HG02642 (cell line): ENCODE results near the gene PTH2.
"Not testable (repeated sequence)": the region's sequence is repeated elsewhere in the genome, so short reads cannot be mapped to it uniquely, and the experiment has no call there.

ENCODE experiments used
- ATAC-seq: cut with Tn5 transposase; IDR thresholded peaks from one replicate; pipeline ENCODE4 v1.9.1; 2021; ENCODE audit warnings: mild to moderate bottlenecking; ENCODE audit not compliant: unreplicated experiment, poor library complexity

PTH2 gene

DNA sequence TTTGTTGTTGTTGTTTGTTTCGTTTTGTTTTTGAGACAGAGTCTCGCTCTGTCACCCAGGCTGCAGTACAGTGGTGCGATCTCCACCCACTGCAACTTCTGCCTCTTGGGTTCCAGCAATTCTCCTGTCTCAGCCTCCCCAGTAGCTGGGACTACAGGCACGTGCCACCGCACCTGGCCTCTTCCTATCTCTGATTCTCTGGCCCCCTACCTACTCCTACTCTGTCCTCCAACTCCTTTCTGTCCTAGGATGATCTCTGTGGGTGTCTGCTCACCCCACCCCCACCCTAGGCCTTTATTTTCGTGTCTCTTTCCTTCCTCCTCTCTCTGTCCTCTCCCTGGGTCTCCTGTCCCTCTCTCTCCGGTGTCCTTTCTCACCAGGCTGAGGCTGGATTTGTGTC, 27.2 kb upstream of the PTH2 start:
- ATAC-seq = no peak

DNA sequence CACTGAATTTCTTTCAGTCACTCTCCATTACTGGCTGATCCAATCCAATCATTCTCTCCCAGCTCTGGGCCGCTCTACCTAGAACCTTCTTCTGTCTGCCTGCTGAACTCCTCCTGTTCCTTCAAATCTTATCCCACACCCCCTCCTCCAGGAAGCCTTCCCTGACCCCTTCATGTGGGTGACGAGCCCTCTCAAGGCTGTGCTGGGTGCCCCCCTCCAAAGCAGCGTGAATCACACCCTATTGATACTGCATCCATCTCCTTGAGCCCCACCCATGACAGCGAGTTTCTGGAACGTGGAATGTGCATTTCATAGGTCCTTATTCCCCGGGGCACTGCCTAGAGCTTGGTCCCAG, 25.2 kb upstream of the PTH2 start:
- ATAC-seq = no peak

DNA sequence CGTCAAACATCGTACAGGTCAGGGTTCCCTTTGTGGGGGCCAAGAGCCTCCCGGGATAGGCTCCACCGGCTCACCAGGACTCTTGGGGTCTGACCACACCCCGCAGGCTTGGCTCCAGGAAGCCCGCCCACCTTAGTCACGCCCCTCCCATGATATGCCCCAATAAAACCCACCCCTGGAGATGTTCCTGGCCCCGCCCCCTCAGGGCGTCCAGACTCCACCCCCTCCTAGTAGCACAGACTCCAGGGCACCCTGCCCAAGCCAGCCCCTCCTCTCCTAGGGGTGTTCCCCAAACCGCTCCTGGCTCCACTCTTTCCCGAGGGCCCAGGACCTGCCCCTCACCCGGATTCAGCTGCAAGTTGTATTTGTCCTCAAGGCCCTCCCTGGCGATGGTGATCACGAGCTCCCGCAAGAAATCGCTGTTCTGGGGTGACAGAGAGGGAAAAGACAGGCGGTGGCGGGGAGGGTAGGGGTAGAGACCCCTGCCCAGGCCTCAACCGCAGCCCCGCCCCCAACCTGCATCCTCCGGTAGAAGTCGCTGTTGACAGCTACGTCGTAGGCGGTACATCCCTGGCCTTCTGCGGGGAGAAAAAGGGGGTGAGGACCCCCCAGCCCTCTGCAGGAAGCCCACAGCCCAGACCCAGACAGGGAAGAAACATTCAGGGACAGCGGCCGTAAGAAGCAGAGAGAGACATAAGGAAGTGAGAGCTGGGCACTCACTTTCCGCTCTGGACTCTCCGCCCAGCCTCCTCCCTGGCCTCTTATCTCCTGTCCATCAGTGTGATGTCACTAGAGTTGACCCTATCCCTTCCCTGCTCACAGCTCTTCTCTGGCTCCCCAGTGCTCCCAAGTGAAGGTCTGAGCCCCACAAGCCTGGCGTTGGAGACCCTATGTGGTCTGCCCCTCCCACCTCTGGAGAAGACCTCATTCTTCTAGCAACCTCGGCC, 24.5 kb upstream of the PTH2 start:
- ATAC-seq = no peak

DNA sequence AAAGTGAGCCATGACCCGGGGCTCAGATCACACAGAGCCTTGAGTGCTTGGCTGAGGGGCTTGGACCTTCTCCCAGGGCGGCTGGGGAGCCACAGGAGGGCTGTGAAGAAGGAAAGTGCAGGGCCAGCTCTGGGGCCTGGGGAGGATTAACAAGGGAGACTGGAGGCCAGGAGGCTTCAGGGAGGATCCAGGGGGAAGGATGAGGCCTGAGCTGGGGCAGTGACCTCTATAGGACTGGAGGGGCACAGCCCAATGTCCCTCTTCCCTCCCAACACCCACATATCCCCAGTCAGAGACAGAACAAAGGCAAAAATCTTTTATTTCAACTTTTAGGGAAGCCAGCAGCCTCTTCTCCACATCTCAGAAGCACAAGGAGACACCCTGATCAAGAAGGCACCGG, 22.8 kb upstream of the PTH2 start:
- no peak for ATAC-seq

DNA sequence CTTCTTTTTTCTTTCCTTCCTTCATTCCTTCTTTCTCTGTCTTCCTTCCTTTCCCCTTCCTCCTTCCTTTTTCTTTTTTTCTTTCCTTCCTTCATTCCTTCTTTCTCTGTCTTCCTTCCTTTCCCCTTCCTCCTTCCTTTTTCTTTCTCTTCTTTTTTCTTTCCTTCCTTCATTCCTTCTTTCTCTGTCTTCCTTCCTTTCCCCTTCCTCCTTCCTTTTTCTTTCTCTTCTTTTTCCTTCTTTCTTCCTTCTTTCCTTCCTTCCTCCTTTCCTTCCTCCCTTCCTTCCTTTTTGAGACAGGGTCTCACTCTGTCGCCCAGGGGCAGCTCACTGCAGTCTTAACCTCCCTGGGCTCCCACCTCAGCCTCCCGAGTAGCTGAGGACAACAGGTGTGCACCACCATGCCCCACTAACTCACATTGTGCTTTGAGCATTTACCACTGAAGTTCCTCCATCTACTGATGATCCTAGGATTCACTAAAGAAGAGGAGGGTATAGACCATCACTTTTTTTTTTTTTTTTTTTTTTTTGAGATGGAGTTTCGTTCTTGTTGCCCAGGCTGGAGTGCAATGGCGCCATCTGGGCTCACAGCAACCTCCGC, 21.0 kb upstream of the PTH2 start:
- not testable (repeated sequence) for ATAC-seq

- ATAC-seq = peak; percentile 79
Measured at GRCh38 chr19:49443366-49444099, 20.3 kb upstream of the PTH2 start.

DNA sequence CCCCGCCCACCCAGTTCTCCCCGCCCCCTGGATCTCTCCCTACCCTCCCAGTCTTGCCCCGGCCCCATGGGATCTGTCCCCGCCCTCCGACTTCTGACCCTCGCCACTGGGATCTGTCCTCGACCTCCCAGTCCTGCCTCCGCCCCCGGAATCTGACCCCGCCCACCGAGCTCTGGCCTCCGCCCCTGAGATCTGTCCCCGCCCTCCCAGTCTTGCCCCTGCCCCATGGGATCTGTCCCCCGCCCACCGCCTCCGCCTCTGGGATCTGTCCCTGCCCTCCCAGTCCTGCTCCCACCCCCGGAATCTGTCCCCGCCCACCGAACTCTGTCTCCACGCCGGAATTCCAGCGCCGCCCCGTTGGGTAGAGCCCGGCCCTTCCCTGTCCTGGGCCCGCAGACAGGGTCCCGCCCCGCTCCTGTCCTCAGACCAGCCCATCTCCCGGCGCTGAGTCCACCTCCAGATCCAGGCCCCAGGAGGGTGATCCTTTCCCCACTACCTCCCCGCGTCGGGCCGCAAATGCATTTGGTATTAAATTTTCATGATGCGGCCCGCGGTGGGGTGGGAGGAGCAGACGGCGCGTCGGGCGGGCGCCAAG, 19.6 kb upstream of the PTH2 start:
- peak; percentile 20 for ATAC-seq

- ATAC-seq = no peak
Measured at GRCh38 chr19:49442354-49442753, 19.1 kb upstream of the PTH2 start.

DNA sequence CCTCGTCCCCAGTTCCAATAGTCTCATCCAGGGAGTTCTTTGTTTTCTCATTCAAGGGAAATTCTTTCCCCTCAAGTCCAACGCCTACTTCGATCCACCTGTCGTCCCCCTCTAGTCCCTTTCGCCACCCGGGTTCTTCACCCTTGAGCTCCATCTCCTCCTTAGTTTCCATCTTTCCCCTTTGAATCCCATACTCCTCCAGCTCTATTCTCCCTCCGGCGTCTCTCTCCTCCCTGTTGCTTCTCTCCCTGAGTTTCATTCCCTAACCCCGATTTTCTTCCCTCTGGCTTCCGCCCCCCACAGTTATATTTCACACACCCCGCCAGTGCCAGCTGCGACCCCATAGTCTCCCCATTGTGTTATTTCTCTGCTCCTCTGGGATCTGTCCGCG, 18.7 kb upstream of the PTH2 start:
- no peak for ATAC-seq

DNA sequence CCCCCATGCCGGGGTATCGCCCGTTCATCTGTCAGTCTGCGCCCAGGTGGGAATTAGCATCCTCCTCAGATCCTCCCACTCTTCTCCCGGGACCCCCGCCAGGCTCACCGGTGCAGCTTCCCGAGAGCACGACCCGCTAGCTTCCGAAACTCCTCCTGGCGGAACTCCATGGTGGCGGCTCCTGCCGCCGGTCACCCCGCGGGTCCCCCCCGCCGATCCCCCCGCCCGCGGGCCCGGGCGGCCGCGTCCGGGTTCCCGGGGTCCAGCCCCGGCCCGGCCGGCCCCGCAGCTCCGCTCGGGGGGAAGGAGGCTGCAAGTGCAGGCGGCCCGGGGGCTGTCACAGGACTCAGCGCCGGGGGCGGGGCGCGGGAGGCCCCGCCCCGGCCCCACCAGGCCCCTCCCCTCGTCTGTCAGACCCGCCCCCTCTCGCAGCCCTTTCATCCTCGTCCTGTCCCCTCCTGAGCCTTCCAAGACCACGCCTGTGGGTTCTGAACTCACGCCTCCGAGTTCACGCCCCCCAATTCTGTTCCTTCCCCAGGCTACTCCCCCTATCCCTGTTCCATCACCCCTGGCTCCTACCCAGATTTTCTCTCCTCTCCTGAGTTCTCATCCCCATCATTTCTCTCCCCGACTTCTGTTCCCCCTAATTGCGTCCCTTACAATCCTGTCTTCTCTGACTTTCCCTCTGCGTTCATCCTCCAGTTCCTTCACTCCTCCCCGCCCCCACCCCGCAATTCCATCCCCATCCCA, 18.1 kb upstream of the PTH2 start, which contains the start of gene SLC17A7:
SLC17A7 (minus strand) TSS at position 318 of the 750 bp plus-strand sequence; CDS start at position 170, 148 bp downstream.
- ATAC-seq = no peak

DNA sequence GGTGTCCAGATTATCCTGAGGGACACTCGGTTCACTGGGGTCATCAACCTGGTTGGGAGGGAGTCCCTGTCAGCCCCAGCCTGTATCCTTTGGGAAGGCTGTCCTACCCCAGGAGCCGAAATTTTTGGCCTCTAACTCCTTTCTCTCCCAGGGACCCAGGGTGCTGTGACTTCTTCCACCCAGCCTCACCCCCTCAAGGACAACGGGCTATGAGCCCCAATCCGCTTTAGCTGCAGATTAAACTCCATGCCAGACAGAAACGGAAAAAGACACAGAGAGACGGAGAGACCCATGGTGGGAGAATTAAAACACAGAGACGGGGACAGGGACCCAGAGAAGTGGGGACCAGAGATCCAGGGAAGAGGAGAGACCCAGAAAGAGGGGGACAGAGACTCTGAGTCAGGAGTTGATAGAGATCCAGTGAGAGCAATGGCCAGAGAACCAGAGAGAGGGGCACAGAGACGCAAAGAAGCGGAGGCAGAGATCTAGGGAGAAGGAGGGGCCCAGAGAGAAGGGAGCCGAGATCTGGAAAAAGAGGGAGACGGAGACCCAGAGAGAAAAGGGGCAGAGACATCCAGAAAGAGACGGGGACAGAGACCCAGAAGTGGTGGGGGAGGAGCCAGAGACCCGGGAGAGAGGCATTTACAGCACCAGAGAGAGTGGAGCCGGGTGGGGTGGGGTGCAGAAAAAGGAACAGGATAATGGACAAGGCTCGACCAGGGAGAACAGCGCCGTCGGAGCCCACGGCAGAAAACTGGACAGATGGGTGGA, 17.4 kb upstream of the PTH2 start:
- no peak for ATAC-seq

DNA sequence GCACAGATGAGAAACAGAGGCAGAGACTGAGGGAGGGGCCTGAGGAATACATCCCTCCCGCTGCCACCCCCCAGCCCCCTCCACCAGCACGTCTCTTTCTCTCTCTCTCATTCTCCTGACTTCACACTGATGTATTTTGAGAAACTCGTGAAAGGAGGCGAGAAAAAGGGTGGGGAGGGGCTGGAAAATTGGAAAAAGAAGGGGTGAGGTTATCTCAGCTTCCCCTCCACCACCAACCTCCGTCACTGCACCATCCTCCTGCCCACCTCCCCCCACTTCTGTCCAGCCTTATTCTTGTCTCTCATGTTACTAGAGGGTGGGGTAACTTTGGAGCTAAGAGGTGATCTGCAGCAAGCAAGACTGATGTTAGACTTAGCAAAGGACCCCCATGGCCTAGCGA, 16.6 kb upstream of the PTH2 start:
- ATAC-seq = no peak

DNA sequence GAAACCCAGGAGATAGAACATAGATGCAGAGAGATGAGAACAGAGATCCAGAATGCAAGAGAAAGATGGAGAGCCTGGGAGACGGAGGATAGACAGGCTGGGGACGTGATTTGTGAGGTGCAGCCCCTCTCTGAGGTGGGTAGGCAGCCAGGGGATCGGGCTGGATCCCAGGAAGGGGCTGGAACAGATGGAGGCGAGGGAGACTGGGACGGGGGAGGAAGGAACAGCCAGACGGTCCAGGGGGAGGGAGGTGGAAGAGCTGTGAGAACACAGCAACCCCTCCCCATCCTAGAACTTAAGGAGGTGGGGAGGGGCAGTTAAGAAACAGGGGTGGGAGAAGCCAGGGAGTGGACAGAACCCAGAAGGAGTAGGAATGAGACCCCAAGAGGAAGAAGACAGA, 15.0 kb upstream of the PTH2 start:
- ATAC-seq = no peak

DNA sequence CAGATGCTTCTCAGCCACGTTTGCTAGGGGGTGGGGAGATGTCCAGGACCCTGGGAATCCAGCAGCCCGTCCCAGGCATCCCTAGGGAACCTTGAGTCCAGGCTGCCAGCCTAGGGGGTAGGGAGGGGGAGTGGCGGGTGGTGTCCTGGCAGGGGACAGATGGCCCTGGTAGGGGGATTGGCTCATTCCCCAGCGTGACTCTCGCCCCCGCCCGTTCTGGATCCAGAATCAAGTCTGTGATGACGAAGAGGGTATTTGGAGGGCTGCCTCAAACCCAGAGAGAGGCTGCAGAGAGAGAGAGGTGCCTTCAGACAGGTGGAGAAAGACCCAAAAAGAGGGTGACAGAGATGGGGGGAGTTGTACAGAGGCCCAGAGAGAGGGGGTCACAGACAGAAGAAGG, 14.0 kb upstream of the PTH2 start:
- ATAC-seq = no peak

- no peak for ATAC-seq
Measured at GRCh38 chr19:49436381-49437017, 13.3 kb upstream of the PTH2 start.

- no peak for ATAC-seq
Measured at GRCh38 chr19:49435670-49436069, 12.4 kb upstream of the PTH2 start.

DNA sequence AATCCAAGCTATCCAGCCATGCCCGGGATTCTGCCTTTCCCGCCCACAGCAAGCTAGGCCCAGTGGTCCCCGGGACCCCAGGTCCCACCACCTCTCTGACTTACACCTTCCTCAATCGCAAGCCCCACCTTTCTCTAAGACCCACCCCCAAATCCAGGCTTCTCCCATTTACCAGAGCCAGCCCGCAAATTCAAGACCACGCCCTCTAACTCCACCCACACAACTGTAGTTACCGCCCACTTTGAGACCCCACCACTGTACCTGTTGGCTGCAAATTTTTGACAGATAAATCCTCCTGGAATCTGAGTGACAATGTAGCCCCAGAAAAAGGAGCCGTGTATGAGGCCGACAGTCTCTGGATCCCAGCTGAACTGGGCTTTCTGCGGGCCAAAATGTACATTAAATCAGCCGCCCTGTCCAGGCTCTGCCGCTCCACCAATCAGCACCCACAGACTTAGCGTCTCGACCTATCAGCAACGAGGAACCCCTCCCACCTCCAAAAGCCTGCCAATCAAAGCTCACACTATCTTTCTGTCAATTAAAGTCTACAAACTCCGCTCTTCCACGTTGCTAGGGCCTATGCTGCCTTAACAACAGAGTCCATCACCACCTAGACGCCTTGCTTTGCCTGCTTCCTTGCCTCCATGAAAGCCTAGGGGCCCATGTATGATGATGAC, 11.8 kb upstream of the PTH2 start:
- ATAC-seq = no peak

GRCh38 chr19:49433240-49433901, 10.1 kb upstream of the PTH2 start:
- ATAC-seq = no peak
